MM.1S (cell line): Measurements from ENCODE around the gene CADPS.

Experiments
- DNase-seq: peaks from one replicate; pipeline ENCODE4 v3.0.0-alpha.2; 2015
- H2AFZ ChIP-seq: fragments of 300-600 bp; sonication (generic); 2 replicates; pipeline ENCODE4 v1.6.0; 2016; ENCODE audit warnings: antibody characterized with exemption, low read length
- H3F3A ChIP-seq: fragments of 300-600 bp; sonication (generic); 2 replicates; pipeline ENCODE4 v1.6.1; 2016; ENCODE audit warnings: mild to moderate bottlenecking, antibody characterized with exemption, low read length, moderate library complexity, mixed read lengths; ENCODE audit not compliant: insufficient read depth
- H3K27ac ChIP-seq: fragments of 300-600 bp; sonication (generic); 2 replicates; pipeline ENCODE4 v1.5.1; 2016; ENCODE audit warnings: mild to moderate bottlenecking, low read length
- H3K27me3 ChIP-seq: fragments of 300-600 bp; sonication (generic); replicated peaks from 2 replicates; pipeline ENCODE4 v1.6.0; 2016; ENCODE audit warnings: low read length; ENCODE audit not compliant: insufficient read depth
- H3K36me3 ChIP-seq: fragments of 300-600 bp; sonication (generic); replicated peaks from 2 replicates; pipeline ENCODE4 v1.6.1; 2016; ENCODE audit warnings: mild to moderate bottlenecking, low read length, mixed read lengths; ENCODE audit not compliant: insufficient read depth
- H3K4me1 ChIP-seq: fragments of 300-600 bp; sonication (generic); 2 replicates; pipeline ENCODE4 v1.6.1; 2016; ENCODE audit warnings: low read length, mixed read lengths
- H3K4me2 ChIP-seq: fragments of 300-600 bp; sonication (generic); 2 replicates; pipeline ENCODE4 v1.6.0; 2016; ENCODE audit warnings: low read depth, low read length
- H3K4me3 ChIP-seq: fragments of 300-600 bp; sonication (generic); 2 replicates; pipeline ENCODE4 v1.5.1; 2016; ENCODE audit warnings: low read length, mixed read lengths
- H3K79me2 ChIP-seq: fragments of 300-600 bp; sonication (generic); 2 replicates; pipeline ENCODE4 v1.6.1; 2016; ENCODE audit warnings: mixed run types, low read length, mixed read lengths
- H3K9ac ChIP-seq: fragments of 300-600 bp; sonication (generic); 2 replicates; pipeline ENCODE4 v1.6.1; 2016; ENCODE audit warnings: low read length, mixed read lengths
- H3K9me2 ChIP-seq: fragments of 300-600 bp; sonication (generic); replicated peaks from 2 replicates; pipeline ENCODE4 v1.6.1; 2016; ENCODE audit warnings: mild to moderate bottlenecking, low read length, mixed read lengths; ENCODE audit not compliant: insufficient read depth
- H3K9me3 ChIP-seq: fragments of 300-600 bp; sonication (generic); replicated peaks from 2 replicates; pipeline ENCODE4 v1.6.1; 2016; ENCODE audit warnings: mild to moderate bottlenecking, low read length, mixed read lengths; ENCODE audit not compliant: insufficient read depth
- H4K20me1 ChIP-seq: fragments of 300-600 bp; sonication (generic); 2 replicates; pipeline ENCODE4 v1.6.1; 2016; ENCODE audit warnings: mild to moderate bottlenecking, low read length, moderate library complexity, mixed read lengths; ENCODE audit not compliant: insufficient read depth
- CTCF ChIP-seq: fragments of 300-600 bp; sonication (generic); IDR thresholded peaks from 2 replicates; pipeline ENCODE4 v1.5.1; 2016; ENCODE audit warnings: antibody characterized with exemption, low read length, mixed read lengths
- EZH2 ChIP-seq: fragments of 300-600 bp; sonication (generic); optimal IDR thresholded peaks from 2 replicates; pipeline ENCODE3; 2017; ENCODE audit warnings: low read depth, mild to moderate bottlenecking, antibody characterized with exemption, low read length, mixed read lengths
- EZH2phosphoT487 ChIP-seq: fragments of 300-600 bp; sonication (generic); IDR thresholded peaks from 2 replicates; pipeline ENCODE4 v1.6.1; 2018; ENCODE audit warnings: antibody characterized with exemption, low read length

CADPS gene

GRCh38 chr3:62372621-62373041, 502.6 kb downstream of the CADPS start:
- no peaks in the 10 kb centered on the region for H3F3A ChIP-seq
- DNase-seq = no peak
- no peaks in the 10 kb centered on the region for H3K4me1 ChIP-seq
- H3K36me3 ChIP-seq = no peaks in the 10 kb centered on the region
- no peaks in the 10 kb centered on the region for H3K79me2 ChIP-seq
- no peak overlapping the region for H2AFZ ChIP-seq
- no peak overlapping the region for H3K4me2 ChIP-seq
- no peak overlapping the region for H3K9ac ChIP-seq
- no peak overlapping the region for H3K27ac ChIP-seq
- TF ChIP-seq EZH2phosphoT487 (no peak), EZH2 (no peak), CTCF (no peak)
- no peaks in the 10 kb centered on the region for H3K9me3 ChIP-seq
- 0 out of 2 replicates have a peak, but pooled peaks cover 4% of the 10 kb centered on the region for H3K27me3 ChIP-seq
- H3K4me3 ChIP-seq = no peak overlapping the region
- no peaks in the 10 kb centered on the region for H3K9me2 ChIP-seq
- no peaks in the 10 kb centered on the region for H4K20me1 ChIP-seq

- no peak overlapping the region for H3K4me2 ChIP-seq
- no peaks in the 10 kb centered on the region for H3K9me2 ChIP-seq
- 0 out of 2 replicates have a peak, but pooled peaks cover 4% of the 10 kb centered on the region for H3K27me3 ChIP-seq
- DNase-seq = no peak
- no peaks in the 10 kb centered on the region for H3F3A ChIP-seq
- no peaks in the 10 kb centered on the region for H3K4me1 ChIP-seq
- TF ChIP-seq EZH2phosphoT487 = no peak
- no peak for TF ChIP-seq CTCF
- no peak for TF ChIP-seq EZH2
- no peak overlapping the region for H3K9ac ChIP-seq
- no peaks in the 10 kb centered on the region for H3K79me2 ChIP-seq
- H4K20me1 ChIP-seq = no peaks in the 10 kb centered on the region
- no peak overlapping the region for H3K27ac ChIP-seq
- no peak overlapping the region for H2AFZ ChIP-seq
- no peaks in the 10 kb centered on the region for H3K9me3 ChIP-seq
- no peaks in the 10 kb centered on the region for H3K36me3 ChIP-seq
- H3K4me3 ChIP-seq = no peak overlapping the region
Measured at GRCh38 chr3:62371720-62372591, 503.3 kb downstream of the CADPS start.

GRCh38 chr3:62370858-62371719, 504.1 kb downstream of the CADPS start:
- Histone ChIP-seq H3K36me3 (no peaks in the 10 kb centered on the region), H3K9ac (no peak overlapping the region), H2AFZ (no peak overlapping the region), H3K9me3 (no peaks in the 10 kb centered on the region), H3K79me2 (no peaks in the 10 kb centered on the region), H3K9me2 (no peaks in the 10 kb centered on the region), H3K27me3 (0 out of 2 replicates have a peak, but pooled peaks cover 4% of the 10 kb centered on the region), H3K27ac (no peak overlapping the region), H4K20me1 (no peaks in the 10 kb centered on the region), H3K4me1 (no peaks in the 10 kb centered on the region), H3K4me3 (no peak overlapping the region), H3F3A (no peaks in the 10 kb centered on the region), H3K4me2 (no peak overlapping the region)
- TF ChIP-seq EZH2 (no peak), CTCF (no peak), EZH2phosphoT487 (no peak)
- DNase-seq = no peak
